HCT116 (cell line): ENCODE results near the gene ADAMTS1. TPM values are rescaled to one million over a fixed set of nuclear protein-coding genes. Genes with fewer than 3 reads are reported as not detected.
A peak's percentile ranks its signal among the peaks of the same experiment; 100 is the strongest.

Experiments
- ATAC-seq: fragments of 200-7000 bp; cut with Tn5 transposase; 2 replicates; pipeline ENCODE4 v1.9.1; 2020; ENCODE audit warnings: mild to moderate bottlenecking, moderate library complexity
- BruUV-seq: library from RNA; stranded (reverse); fragments of 400-500 nt; replicated peaks from 2 replicates; lab custom pipeline; 2021; lab: Mats Ljungman, UMichigan
- CTCF ChIA-PET: fragments of 300-600 bp; sonication (Branson Sonifier 250); formaldehyde crosslinking; loops from one replicate; lab custom pipeline; 2021; ENCODE audit warnings: antibody characterized with exemption; lab: Charles Lee
- POLR2A ChIA-PET: fragments of 300-600, 350-600 bp; sonication (Branson Sonifier 250); formaldehyde crosslinking; loops from one replicate; lab custom pipeline; 2021; ENCODE audit warnings: antibody characterized with exemption; lab: Charles Lee
- RAD21 ChIA-PET, 2 experiments: fragments of 300-600 bp; sonication (Branson Sonifier 250); formaldehyde crosslinking; loops; one replicate each; lab custom pipeline; 2023; ENCODE audit warnings: low total read pairs in 2 of 2; ENCODE audit not compliant: uncharacterized antibody in 2 of 2, unreplicated experiment in 2 of 2, low non-redundant PET in 1 of 2; lab: Charles Lee
- DNase-seq: peaks from one replicate; pipeline ENCODE4 v3.0.0-alpha.2; 2010; ENCODE audit warnings: low read depth, low spot score
- H2AFZ ChIP-seq: fragments of 200-600 bp; shearing (Covaris generic), sonication (generic); 2 replicates; pipeline ENCODE4 v1.6.1; 2017; ENCODE audit warnings: low read depth, mixed run types, mixed read lengths, antibody characterized with exemption, low read length; ENCODE audit not compliant: poor library complexity, severe bottlenecking
- H3K27ac ChIP-seq: 2 replicates; pipeline ENCODE4 v1.5.1; 2012; ENCODE audit warnings: low read depth, low read length
- H3K27me3 ChIP-seq: fragments of 200-600 bp; sonication (generic); 2 replicates; pipeline ENCODE4 v1.6.1; 2016; ENCODE audit warnings: mixed run types, low read length, mixed read lengths; ENCODE audit not compliant: insufficient read depth
- H3K36me3 ChIP-seq, 2 experiments: fragments of 200-500 bp in 1 of 2; fragments of 200-600 bp in 1 of 2; sonication (Bioruptor generic) in 1 of 2; sonication (generic) in 1 of 2; 2 replicates each; pipeline versions ENCODE4 v1.5.1 to v1.6.1; 2014 to 2016; ENCODE audit warnings: low read length in 2 of 2, inconsistent platforms in 1 of 2, mixed read lengths in 1 of 2, mixed run types in 1 of 2; ENCODE audit not compliant: insufficient read depth in 2 of 2, control insufficient read depth in 1 of 2
- H3K4me1 ChIP-seq, 2 experiments: fragments of 200-600 bp in 1 of 2; sonication (generic) in 1 of 2; 2 replicates each; pipeline versions ENCODE4 v1.5.1 to v1.6.1; 2012 to 2017; ENCODE audit warnings: low read length in 2 of 2, inconsistent platforms in 1 of 2, mild to moderate bottlenecking in 1 of 2, mixed read lengths in 1 of 2, mixed run types in 1 of 2, moderate library complexity in 1 of 2; ENCODE audit not compliant: insufficient read depth in 2 of 2, control insufficient read depth in 1 of 2
- H3K4me2 ChIP-seq: fragments of 200-600 bp; sonication (generic); 2 replicates; pipeline ENCODE4 v1.6.1; 2017; ENCODE audit warnings: mixed run types, low read length, mixed read lengths
- H3K4me3 ChIP-seq, 2 experiments: fragments of 200-600 bp in 1 of 2; sonication (generic) in 1 of 2; replicated peaks in 1 of 2; 2 replicates each; pipeline ENCODE4 v1.5.1; 2011 to 2016; ENCODE audit warnings: low read length in 2 of 2, control low read depth in 1 of 2, low read depth in 1 of 2, mild to moderate bottlenecking in 1 of 2, mixed read lengths in 1 of 2, mixed run types in 1 of 2
- H3K79me2 ChIP-seq: fragments of 200-600 bp; sonication (generic); 2 replicates; pipeline ENCODE4 v1.6.1; 2017; ENCODE audit warnings: mild to moderate bottlenecking, mixed run types, low read length, moderate library complexity, mixed read lengths; ENCODE audit not compliant: insufficient read depth
- H3K9ac ChIP-seq: fragments of 200-600 bp; sonication (generic); 2 replicates; pipeline ENCODE4 v1.6.1; 2016; ENCODE audit warnings: low read length, mixed read lengths
- H3K9me2 ChIP-seq: fragments of 200-600 bp; sonication (generic), shearing (Covaris generic); 2 replicates; pipeline ENCODE4 v1.6.1; 2017; ENCODE audit warnings: mixed run types, mild to moderate bottlenecking, moderate library complexity; ENCODE audit not compliant: insufficient read depth
- H3K9me3 ChIP-seq, 2 experiments: fragments of 200-500 bp in 1 of 2; fragments of 200-600 bp in 1 of 2; sonication (Bioruptor generic) in 1 of 2; sonication (generic) in 1 of 2; 2 replicates each; pipeline ENCODE4 v1.6.1; 2014 to 2017; ENCODE audit warnings: low read length in 2 of 2, mixed read lengths in 2 of 2, inconsistent platforms in 1 of 2, low read depth in 1 of 2, mild to moderate bottlenecking in 1 of 2, mixed run types in 1 of 2, moderate library complexity in 1 of 2; ENCODE audit not compliant: control insufficient read depth in 1 of 2, insufficient read depth in 1 of 2
- H4K20me1 ChIP-seq: fragments of 200-600 bp; sonication (generic), shearing (Covaris generic); 2 replicates; pipeline ENCODE4 v1.6.1; 2017; ENCODE audit warnings: mixed run types, mild to moderate bottlenecking, moderate library complexity; ENCODE audit not compliant: insufficient read depth
- CTCF ChIP-seq, 3 experiments: fragments of 200-600 bp in 1 of 3; sonication (generic) in 1 of 3; IDR thresholded peaks in 2 of 3; conservative IDR thresholded peaks in 1 of 3; 2 replicates each; pipeline ENCODE4 v1.5.1; 2012 to 2017; ENCODE audit warnings: low read depth in 2 of 3, low read length in 2 of 3, antibody characterized with exemption in 1 of 3, borderline replicate concordance in 1 of 3, control low read depth in 1 of 3, mild to moderate bottlenecking in 1 of 3, mixed read lengths in 1 of 3, mixed run types in 1 of 3, moderate library complexity in 1 of 3; ENCODE audit not compliant: insufficient read depth in 1 of 3
- MAX ChIP-seq: IDR thresholded peaks from 2 replicates; pipeline ENCODE4 v1.6.1; 2012
- RAD21 ChIP-seq: IDR thresholded peaks from 2 replicates; pipeline ENCODE4 v1.6.1; 2012; ENCODE audit warnings: low read depth, mild to moderate bottlenecking
- TCF7L2 ChIP-seq: IDR thresholded peaks from 2 replicates; pipeline ENCODE4 v1.7.0; 2011; ENCODE audit warnings: borderline replicate concordance, inconsistent platforms; ENCODE audit not compliant: insufficient read depth, insufficient read length; ENCODE audit errors: extremely low read depth
- ZBTB33 ChIP-seq: IDR thresholded peaks from 2 replicates; pipeline ENCODE4 v1.6.1; 2011; ENCODE audit warnings: mild to moderate bottlenecking, low read length, moderate library complexity; ENCODE audit not compliant: insufficient replicate concordance; ENCODE audit errors: extremely low read depth
- intact Hi-C: fragments of 100-400 bp; cut with micrococcal nuclease; formaldehyde crosslinking; loops from 2 replicates; pipeline ENCODE4 v1.10.0; 2022
- total RNA-seq: library from RNA; stranded (reverse); gene quantifications from one replicate; pipeline ENCODE4 v1.2.1, GENCODE V29; 2021; ENCODE audit not compliant: unreplicated experiment

ADAMTS1 gene
- total RNA-seq, 1 experiment from 2014 or later, result 0.98 TPM

GRCh38 chr21:26850116-26850643, 5.0 kb upstream of the ADAMTS1 start:
- CTCF ChIA-PET, result interaction anchor here (1.2 kb wide), 1 partner anchor 1895 kb away, joined by 7 read pairs; no protein-coding TSS in a partner anchor
- H3K4me3 ChIP-seq, result no peak overlapping the region

More at GRCh38 chr21:26850116-26850643, 5.0 kb upstream of the ADAMTS1 start:
- DNase-seq (peak; percentile 2), ATAC-seq (no peak)
- H2AFZ ChIP-seq, result no peak overlapping the region
- H3K79me2 ChIP-seq, result no peaks in the 10 kb centered on the region
- RAD21 ChIA-PET, result no interaction called here
- no peak overlapping the region for H3K27ac ChIP-seq
- POLR2A ChIA-PET, result no interaction called here
- no peak overlapping the region for H3K4me2 ChIP-seq
- TF ChIP-seq CTCF (IDR thresholded peaks at IDR 0.05 in 2 of 3, conservative IDR thresholded peaks at IDR 0.05 in 1 of 3; ENCODE audit: borderline replicate concordance in 1 of 3, insufficient read depth in 1 of 3, low read depth in 2 of 3, low read length in 2 of 3), result peak in 2 of 3 experiments; percentile 38 to 45; a peak in 3 of 6 replicates
- TF ChIP-seq ZBTB33, result no peak
- no peak for TF ChIP-seq TCF7L2
- TF ChIP-seq RAD21, result peak; percentile 23; the same call in 1 of the 2 replicates
- TF ChIP-seq MAX, result no peak
- intact Hi-C loops, result loop anchor here (1.0 to 5.0 kb wide), 3 partner anchors 851 to 1895 kb away; no protein-coding TSS in a partner anchor
- no peaks in the 10 kb centered on the region for H3K27me3 ChIP-seq
- H3K9me3 ChIP-seq, result 0 out of 4 replicates have a peak, but pooled peaks cover 0 to 5% of the 10 kb centered on the region in 2 experiments
- H3K9me2 ChIP-seq, result no peaks in the 10 kb centered on the region
- H3K9ac ChIP-seq, result no peak overlapping the region
- H3K36me3 ChIP-seq, result no peaks in the 10 kb centered on the region
- no peaks in the 10 kb centered on the region for H4K20me1 ChIP-seq
- H3K4me1 ChIP-seq, result no peaks in the 10 kb centered on the region
- no TSS peak for BruUV-seq
